ENCODE measurements around the gene FIGNL2. TPM values are rescaled to one million over a fixed set of nuclear protein-coding genes. Genes with fewer than 3 reads are reported as not detected.

Gene FIGNL2
- total RNA-seq, 1 experiment from 2014 or later: 0.10 TPM

DNA sequence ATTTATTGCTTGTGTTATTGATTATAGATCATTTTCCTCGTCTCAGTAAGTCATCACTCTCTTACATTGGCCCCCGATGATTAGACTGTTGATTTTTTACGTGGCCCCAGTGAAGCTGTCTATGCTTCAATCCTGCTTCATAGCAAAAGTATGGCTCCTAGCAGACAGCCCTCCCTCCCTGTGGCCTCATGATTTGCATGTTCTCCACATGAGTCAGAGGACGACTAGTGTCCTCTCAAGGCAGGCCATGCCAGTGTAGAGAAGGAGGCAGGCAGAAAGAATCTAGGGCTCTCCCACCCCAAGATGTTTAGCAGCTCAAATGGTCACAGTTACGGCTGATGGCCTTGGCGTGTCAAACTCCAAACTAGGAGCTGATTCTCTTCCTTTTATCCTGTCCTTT lies 59.6 kb downstream of the FIGNL2 start:
- H3K27me3 ChIP-seq: no peaks in the 10 kb centered on the region
- H3K36me3 ChIP-seq: no peaks in the 10 kb centered on the region; the same call in 1 of the 2 replicates
- H3K9me3 ChIP-seq: no peaks in the 10 kb centered on the region
- DNase-seq: peak; percentile 47
- no peak overlapping the region for H3K4me3 ChIP-seq

GRCh38 chr12:51785906-51786305 lies 62.6 kb downstream of the FIGNL2 start:
- H3K9me3 ChIP-seq: no peaks in the 10 kb centered on the region
- H3K4me3 ChIP-seq: no peak overlapping the region
- no peaks in the 10 kb centered on the region for H3K27me3 ChIP-seq
- H3K36me3 ChIP-seq: no peaks in the 10 kb centered on the region; the same call in 1 of the 2 replicates
- no peak for DNase-seq

- Histone ChIP-seq H3K9me3 (no peaks in the 10 kb centered on the region), H3K4me3 (no peak overlapping the region), H3K36me3 (no peaks in the 10 kb centered on the region), H3K27me3 (no peaks in the 10 kb centered on the region)
- no peak for DNase-seq
These were observed 63.8 kb downstream of the FIGNL2 start for GRCh38 chr12:51784688-51785087.

DNA sequence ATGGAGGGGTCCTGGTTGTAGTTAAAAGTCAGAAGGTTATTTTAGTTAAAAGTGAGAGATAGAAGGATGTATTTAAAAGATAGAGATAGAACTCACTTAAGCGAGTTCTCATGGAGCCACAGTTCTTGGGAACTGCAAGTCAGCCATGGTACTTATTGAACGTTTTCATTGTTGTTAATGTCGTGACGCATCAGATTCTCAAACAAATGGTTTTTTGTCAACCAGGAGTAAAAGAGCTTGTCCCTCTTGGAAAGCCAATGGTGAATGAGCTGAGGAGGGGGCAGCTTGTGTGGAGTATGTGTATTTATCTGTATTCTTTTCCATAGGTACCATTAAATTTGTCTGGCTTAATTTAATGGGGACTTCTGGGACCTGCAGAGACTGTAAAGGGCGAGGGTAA lies 68.6 kb downstream of the FIGNL2 start:
- no peak overlapping the region for H3K4me3 ChIP-seq
- no peak for DNase-seq

DNA sequence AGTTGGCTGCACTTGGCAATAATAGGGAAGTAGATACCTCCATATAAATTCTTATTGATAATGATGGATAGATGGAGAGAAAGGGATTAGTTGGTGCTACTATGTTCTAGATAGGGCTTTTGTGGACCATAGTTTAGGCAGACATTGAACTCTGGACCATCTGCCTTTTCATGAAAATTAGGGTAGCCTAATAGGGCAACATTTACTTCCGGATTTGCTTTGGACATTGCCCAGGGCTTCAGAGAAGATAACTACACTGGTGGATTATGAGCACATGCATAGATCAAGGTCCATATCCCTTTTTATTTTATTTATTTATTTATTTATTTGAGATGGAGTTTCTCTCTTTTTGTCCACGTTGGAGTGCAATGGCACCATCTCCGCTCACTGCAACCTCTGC lies 70.5 kb downstream of the FIGNL2 start:
- DNase-seq: no peak
- Histone ChIP-seq H3K27me3 (no peaks in the 10 kb centered on the region), H3K4me3 (no peak overlapping the region), H3K36me3 (peaks cover 10% of the 10 kb centered on the region), H3K9me3 (peaks cover 14% of the 10 kb centered on the region)

More for the DNA sequence above, 68.6 kb downstream of the FIGNL2 start:
- Histone ChIP-seq H3K27me3 (no peaks in the 10 kb centered on the region), H3K9me3 (peaks cover 1% of the 10 kb centered on the region; the same call in 1 of the 2 replicates), H3K36me3 (peaks cover under 1% of the 10 kb centered on the region)

DNA sequence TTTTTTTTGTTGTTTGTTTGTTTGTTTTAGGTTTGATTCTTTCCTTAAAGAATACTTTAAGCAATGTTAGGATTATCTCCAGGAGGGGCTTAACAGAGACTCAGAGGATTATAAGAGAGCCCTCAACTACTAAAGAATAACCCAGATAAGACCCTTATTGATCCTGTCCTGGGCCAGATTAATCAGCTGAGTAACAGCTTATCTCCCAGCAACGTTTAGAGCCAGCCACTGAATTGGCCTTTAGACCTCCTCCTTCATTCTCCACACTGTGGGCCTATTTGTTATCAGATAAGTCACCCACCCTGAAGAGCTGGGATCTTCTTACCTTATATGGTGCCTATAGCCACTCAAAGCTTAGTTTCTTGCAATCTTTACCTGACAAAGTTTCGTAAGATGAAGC lies 71.1 kb downstream of the FIGNL2 start:
- H3K36me3 ChIP-seq: peaks cover 10% of the 10 kb centered on the region
- H3K9me3 ChIP-seq: peaks cover 14% of the 10 kb centered on the region
- no peak overlapping the region for H3K4me3 ChIP-seq
- DNase-seq: no peak
- H3K27me3 ChIP-seq: no peaks in the 10 kb centered on the region

DNA sequence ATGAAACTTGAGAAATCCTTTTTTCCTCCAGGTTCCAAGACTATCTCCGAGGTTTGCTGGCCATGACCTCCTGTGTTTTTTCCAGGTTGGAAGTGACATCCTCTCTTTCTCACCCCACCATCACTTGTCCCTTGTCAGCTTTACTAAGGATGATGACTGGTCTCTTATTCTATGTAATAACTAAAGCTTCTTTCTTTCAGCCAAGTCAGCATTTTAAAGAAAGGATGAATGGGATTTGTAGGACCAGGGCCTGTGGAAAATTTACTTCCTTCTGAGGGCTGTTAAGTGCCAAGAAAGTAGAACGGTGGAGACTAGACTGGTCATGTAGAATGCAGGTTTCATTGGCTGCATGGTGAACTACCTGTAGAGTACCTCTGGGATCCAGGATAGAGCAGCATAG lies 73.6 kb downstream of the FIGNL2 start:
- H3K9me3 ChIP-seq: peaks cover 14% of the 10 kb centered on the region
- no peak overlapping the region for H3K4me3 ChIP-seq
- DNase-seq: no peak
- peaks cover 10% of the 10 kb centered on the region for H3K36me3 ChIP-seq
- H3K27me3 ChIP-seq: no peaks in the 10 kb centered on the region

- Histone ChIP-seq H3K9me3 (peaks cover 14% of the 10 kb centered on the region), H3K27me3 (no peaks in the 10 kb centered on the region), H3K36me3 (peaks cover 10% of the 10 kb centered on the region), H3K4me3 (no peak overlapping the region)
- no peak for DNase-seq
These were observed 75.2 kb downstream of the FIGNL2 start for GRCh38 chr12:51773145-51773869.

- no peak for DNase-seq
- H3K9me3 ChIP-seq: peaks cover 14% of the 10 kb centered on the region
- peaks cover 10% of the 10 kb centered on the region for H3K36me3 ChIP-seq
- no peaks in the 10 kb centered on the region for H3K27me3 ChIP-seq
- H3K4me3 ChIP-seq: no peak overlapping the region
These were observed 77.5 kb downstream of the FIGNL2 start for GRCh38 chr12:51771008-51771407.

Other genes starting within 250 kb of the FIGNL2 start
- not detected in 2 replicates for gene ANKRD33, start 39.4 kb upstream of the FIGNL2 start, total RNA-seq (2014; rRNA removed; shearing (Covaris generic); ENCODE audit: low replicate concordance)
- 0.52 and 1.4 TPM in 2 replicates for gene ACVRL1, start 58.8 kb upstream of the FIGNL2 start, total RNA-seq (2014; rRNA removed; shearing (Covaris generic); ENCODE audit: low replicate concordance)
- 0.57 and 1.9 TPM in 2 replicates for gene ACVR1B, start 103.0 kb upstream of the FIGNL2 start, total RNA-seq (2014; rRNA removed; shearing (Covaris generic); ENCODE audit: low replicate concordance)
- 1.4 and 2.0 TPM in 2 replicates for gene TAMALIN, start 158.2 kb upstream of the FIGNL2 start, total RNA-seq (2014; rRNA removed; shearing (Covaris generic); ENCODE audit: low replicate concordance)
- 4.4 TPM in 1 of 2 replicates, not detected in the other for gene NR4A1, start 202.7 kb upstream of the FIGNL2 start, total RNA-seq (2014; rRNA removed; shearing (Covaris generic); ENCODE audit: low replicate concordance)
- gene ATG101, start 221.3 kb upstream of the FIGNL2 start, total RNA-seq (2014; rRNA removed; shearing (Covaris generic); ENCODE audit: low replicate concordance): 45.4 and 110 TPM in 2 replicates
- gene SMIM41, start 231.0 kb upstream of the FIGNL2 start, total RNA-seq (2014; rRNA removed; shearing (Covaris generic); ENCODE audit: low replicate concordance): not detected in 2 replicates

Measured in MG63 (cell line).